GM12878 (cell line): ENCODE results near the gene GALNT9.

Source experiments
- FOS ChIP-seq: IDR thresholded peaks from 3 replicates; pipeline ENCODE4 v1.6.1; 2011; ENCODE audit warnings: borderline replicate concordance; ENCODE audit not compliant: insufficient read length; ENCODE audit errors: extremely low read depth
- FOXM1 ChIP-seq: IDR thresholded peaks from 2 replicates; pipeline ENCODE4 v1.6.1; 2012; ENCODE audit warnings: low read depth, mild to moderate bottlenecking, inconsistent platforms, low read length, moderate library complexity

GRCh38 chr12:132335179-132335756 lies 5.9 kb upstream of the GALNT9 start:
- TF ChIP-seq FOXM1 (no peak), FOS (no peak)
